ENCODE data around the gene NUPR1. TPM values are rescaled to one million over a fixed set of nuclear protein-coding genes. Genes with fewer than 3 reads are reported as not detected.

NUPR1 gene
- total RNA-seq, 1 experiment from 2014 or later = 16.6 TPM

GRCh38 chr16:28497386-28497785 lies 41.4 kb downstream of the NUPR1 start:
- Mint-ChIP-seq H3K9me3 (ENCODE audit: unreplicated experiment) (no peaks in the 10 kb centered on the region), H3K4me1 (ENCODE audit: low read depth, unreplicated experiment) (peaks cover 9% of the 10 kb centered on the region), H3K27me3 (ENCODE audit: insufficient read depth, unreplicated experiment) (peaks cover 6% of the 10 kb centered on the region), H3K27ac (ENCODE audit: unreplicated experiment) (no peak overlapping the region), H3K4me3 (ENCODE audit: unreplicated experiment) (no peak overlapping the region), H3K36me3 (ENCODE audit: insufficient read depth, unreplicated experiment) (peaks cover 6% of the 10 kb centered on the region)
- no peaks in the 10 kb centered on the region for H3K9me3 ChIP-seq
- DNase-seq = no peak
- ChIA-PET CTCF (no interaction called here), POLR2A (no interaction called here)
- intact Hi-C loops (cut with micrococcal nuclease; ENCODE audit: unreplicated experiment) = no loop called here
- no peak overlapping the region for H3K4me3 ChIP-seq (ENCODE audit: low read depth, low read length)
- H3K4me1 ChIP-seq = no peaks in the 10 kb centered on the region
- no peaks in the 10 kb centered on the region for H3K27me3 ChIP-seq (replicated peaks; ENCODE audit: control insufficient read depth, insufficient read depth, low read length)
- no TSS peak for BruUV-seq (replicated peaks)
- H3K36me3 ChIP-seq (ENCODE audit: control insufficient read depth, insufficient read depth, low read length) = no peaks in the 10 kb centered on the region
- TF ChIP-seq, protein P1, sequence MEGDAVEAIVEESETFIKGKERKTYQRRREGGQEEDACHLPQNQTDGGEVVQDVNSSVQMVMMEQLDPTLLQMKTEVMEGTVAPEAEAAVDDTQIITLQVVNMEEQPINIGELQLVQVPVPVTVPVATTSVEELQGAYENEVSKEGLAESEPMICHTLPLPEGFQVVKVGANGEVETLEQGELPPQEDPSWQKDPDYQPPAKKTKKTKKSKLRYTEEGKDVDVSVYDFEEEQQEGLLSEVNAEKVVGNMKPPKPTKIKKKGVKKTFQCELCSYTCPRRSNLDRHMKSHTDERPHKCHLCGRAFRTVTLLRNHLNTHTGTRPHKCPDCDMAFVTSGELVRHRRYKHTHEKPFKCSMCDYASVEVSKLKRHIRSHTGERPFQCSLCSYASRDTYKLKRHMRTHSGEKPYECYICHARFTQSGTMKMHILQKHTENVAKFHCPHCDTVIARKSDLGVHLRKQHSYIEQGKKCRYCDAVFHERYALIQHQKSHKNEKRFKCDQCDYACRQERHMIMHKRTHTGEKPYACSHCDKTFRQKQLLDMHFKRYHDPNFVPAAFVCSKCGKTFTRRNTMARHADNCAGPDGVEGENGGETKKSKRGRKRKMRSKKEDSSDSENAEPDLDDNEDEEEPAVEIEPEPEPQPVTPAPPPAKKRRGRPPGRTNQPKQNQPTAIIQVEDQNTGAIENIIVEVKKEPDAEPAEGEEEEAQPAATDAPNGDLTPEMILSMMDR (IDR thresholded peaks at IDR 0.05; ENCODE audit: insufficient read depth in 1 of 2, low read depth in 1 of 2, low read length in 1 of 2, severe bottlenecking in 1 of 2, unreplicated experiment in 1 of 2) = no peak

DNA sequence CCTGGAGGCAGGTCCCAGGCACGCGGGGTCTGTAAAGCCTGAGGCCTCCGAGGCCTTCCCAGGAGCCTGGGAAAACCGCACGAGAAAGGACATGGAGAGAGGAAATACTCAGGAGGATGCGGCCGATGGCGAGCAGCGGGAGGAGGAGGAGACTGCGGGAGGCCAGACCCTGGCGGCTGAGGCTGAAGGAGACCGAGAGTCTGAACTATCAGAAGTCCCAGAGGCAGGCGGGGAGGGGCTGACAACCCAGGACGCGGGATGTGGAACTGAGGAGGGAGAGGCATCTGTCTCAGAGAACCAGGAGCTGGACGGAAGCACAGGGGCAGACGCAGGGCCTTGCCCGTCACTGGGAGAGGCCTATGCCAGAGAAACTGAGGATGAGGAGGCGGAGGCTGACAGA lies 41.9 kb downstream of the NUPR1 start:
- intact Hi-C loops (cut with micrococcal nuclease; ENCODE audit: unreplicated experiment) = no loop called here
- H3K9me3 ChIP-seq = no peaks in the 10 kb centered on the region
- TF ChIP-seq, protein P1 (IDR thresholded peaks at IDR 0.05; ENCODE audit: insufficient read depth in 1 of 2, low read depth in 1 of 2, low read length in 1 of 2, severe bottlenecking in 1 of 2, unreplicated experiment in 1 of 2) = no peak
- BruUV-seq (replicated peaks) = no TSS peak
- Mint-ChIP-seq H3K4me1 (ENCODE audit: low read depth, unreplicated experiment) (peaks cover 9% of the 10 kb centered on the region), H3K36me3 (ENCODE audit: insufficient read depth, unreplicated experiment) (peaks cover 10% of the 10 kb centered on the region), H3K9me3 (ENCODE audit: unreplicated experiment) (no peaks in the 10 kb centered on the region), H3K4me3 (ENCODE audit: unreplicated experiment) (no peak overlapping the region), H3K27ac (ENCODE audit: unreplicated experiment) (no peak overlapping the region), H3K27me3 (ENCODE audit: insufficient read depth, unreplicated experiment) (peaks cover 6% of the 10 kb centered on the region)
- H3K4me3 ChIP-seq (ENCODE audit: low read depth, low read length) = no peak overlapping the region
- no peak for DNase-seq
- ChIA-PET POLR2A (no interaction called here), CTCF (no interaction called here)
- H3K27me3 ChIP-seq (replicated peaks; ENCODE audit: control insufficient read depth, insufficient read depth, low read length) = no peaks in the 10 kb centered on the region
- no peaks in the 10 kb centered on the region for H3K4me1 ChIP-seq
- H3K36me3 ChIP-seq (ENCODE audit: control insufficient read depth, insufficient read depth, low read length) = no peaks in the 10 kb centered on the region

GRCh38 chr16:28495795-28496749 lies 42.7 kb downstream of the NUPR1 start:
- peaks cover 9% of the 10 kb centered on the region for H3K4me1 Mint-ChIP-seq (ENCODE audit: low read depth, unreplicated experiment)
- H3K4me3 Mint-ChIP-seq (ENCODE audit: unreplicated experiment) = no peak overlapping the region
- H3K36me3 ChIP-seq (ENCODE audit: control insufficient read depth, insufficient read depth, low read length) = no peaks in the 10 kb centered on the region
- intact Hi-C loops (cut with micrococcal nuclease; ENCODE audit: unreplicated experiment) = no loop called here
- H3K4me1 ChIP-seq = no peaks in the 10 kb centered on the region
- H3K9me3 Mint-ChIP-seq (ENCODE audit: unreplicated experiment) = no peaks in the 10 kb centered on the region
- ChIA-PET CTCF (no interaction called here), POLR2A (no interaction called here)
- TF ChIP-seq, protein P1 (IDR thresholded peaks at IDR 0.05; ENCODE audit: insufficient read depth in 1 of 2, low read depth in 1 of 2, low read length in 1 of 2, severe bottlenecking in 1 of 2, unreplicated experiment in 1 of 2) = no peak
- H3K4me3 ChIP-seq (ENCODE audit: low read depth, low read length) = no peak overlapping the region
- DNase-seq = no peak
- H3K27me3 Mint-ChIP-seq (ENCODE audit: insufficient read depth, unreplicated experiment) = peaks cover 6% of the 10 kb centered on the region
- H3K27ac Mint-ChIP-seq (ENCODE audit: unreplicated experiment) = no peak overlapping the region
- BruUV-seq (replicated peaks) = no TSS peak
- H3K36me3 Mint-ChIP-seq (ENCODE audit: insufficient read depth, unreplicated experiment) = peaks cover 15% of the 10 kb centered on the region
- H3K27me3 ChIP-seq (replicated peaks; ENCODE audit: control insufficient read depth, insufficient read depth, low read length) = no peaks in the 10 kb centered on the region
- no peaks in the 10 kb centered on the region for H3K9me3 ChIP-seq
